Measurements from ENCODE around the gene ANGPT4. TPM values are rescaled to one million over a fixed set of nuclear protein-coding genes. Genes with fewer than 3 reads are reported as not detected.

The ANGPT4 gene
- total and polyA plus RNA-seq, 9 of the 15 experiments (the other 6 are each of a cell fraction or from before 2014, with no cell fraction given): not detected

DNA sequence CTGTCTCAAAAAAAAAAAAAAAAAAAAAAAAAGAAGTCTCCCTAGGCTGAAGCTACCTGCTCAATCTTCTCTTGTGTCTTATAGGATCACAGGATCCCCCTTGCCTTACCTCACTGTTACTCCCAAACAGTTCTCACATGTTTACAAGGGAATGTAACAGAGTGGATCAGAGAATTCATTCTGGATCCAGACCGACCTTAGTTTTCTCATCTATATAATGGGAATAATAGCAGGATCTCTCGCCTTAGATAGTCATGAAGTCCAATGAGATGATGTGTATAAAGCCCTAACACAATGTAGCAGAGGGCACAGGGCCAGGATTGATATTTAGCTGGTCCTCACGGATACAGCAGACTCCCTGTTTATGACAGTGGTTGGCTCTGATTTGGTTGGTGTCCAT is 84.9 kb downstream of the ANGPT4 start (continued):
- TF ChIP-seq, protein P1, sequence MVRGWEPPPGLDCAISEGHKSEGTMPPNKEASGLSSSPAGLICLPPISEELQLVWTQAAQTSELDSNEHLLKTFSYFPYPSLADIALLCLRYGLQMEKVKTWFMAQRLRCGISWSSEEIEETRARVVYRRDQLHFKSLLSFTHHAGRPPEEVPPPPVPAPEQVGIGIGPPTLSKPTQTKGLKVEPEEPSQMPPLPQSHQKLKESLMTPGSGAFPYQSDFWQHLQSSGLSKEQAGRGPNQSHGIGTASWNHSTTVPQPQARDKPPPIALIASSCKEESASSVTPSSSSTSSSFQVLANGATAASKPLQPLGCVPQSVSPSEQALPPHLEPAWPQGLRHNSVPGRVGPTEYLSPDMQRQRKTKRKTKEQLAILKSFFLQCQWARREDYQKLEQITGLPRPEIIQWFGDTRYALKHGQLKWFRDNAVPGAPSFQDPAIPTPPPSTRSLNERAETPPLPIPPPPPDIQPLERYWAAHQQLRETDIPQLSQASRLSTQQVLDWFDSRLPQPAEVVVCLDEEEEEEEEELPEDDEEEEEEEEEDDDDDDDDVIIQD (CRISPR knock-in tag; IDR thresholded peaks at IDR 0.05): no peak
- peak; percentile 74; the same call in 1 of the 2 replicates for TF ChIP-seq BCOR (IDR thresholded peaks at IDR 0.05)
- TF ChIP-seq BDP1 (IDR thresholded peaks at IDR 0.05; ENCODE audit: insufficient read depth, insufficient read length): no peak
- TF ChIP-seq MAFG (tag; conservative IDR thresholded peaks at IDR 0.05): no peak
- no peak for TF ChIP-seq TAF9B (IDR thresholded peaks at IDR 0.05; ENCODE audit: partially characterized antibody)
- TF ChIP-seq, protein P2, sequence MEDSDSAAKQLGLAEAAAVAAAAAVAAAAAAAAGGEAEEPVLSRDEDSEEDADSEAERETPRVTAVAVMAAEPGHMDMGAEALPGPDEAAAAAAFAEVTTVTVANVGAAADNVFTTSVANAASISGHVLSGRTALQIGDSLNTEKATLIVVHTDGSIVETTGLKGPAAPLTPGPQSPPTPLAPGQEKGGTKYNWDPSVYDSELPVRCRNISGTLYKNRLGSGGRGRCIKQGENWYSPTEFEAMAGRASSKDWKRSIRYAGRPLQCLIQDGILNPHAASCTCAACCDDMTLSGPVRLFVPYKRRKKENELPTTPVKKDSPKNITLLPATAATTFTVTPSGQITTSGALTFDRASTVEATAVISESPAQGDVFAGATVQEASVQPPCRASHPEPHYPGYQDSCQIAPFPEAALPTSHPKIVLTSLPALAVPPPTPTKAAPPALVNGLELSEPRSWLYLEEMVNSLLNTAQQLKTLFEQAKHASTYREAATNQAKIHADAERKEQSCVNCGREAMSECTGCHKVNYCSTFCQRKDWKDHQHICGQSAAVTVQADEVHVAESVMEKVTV (CRISPR knock-in tag; IDR thresholded peaks at IDR 0.05): no peak
- TF ChIP-seq ZNF174 (CRISPR knock-in tag; IDR thresholded peaks at IDR 0.05): no peak
- no peak for TF ChIP-seq ZNF583 (CRISPR knock-in tag; IDR thresholded peaks at IDR 0.05)

DNA sequence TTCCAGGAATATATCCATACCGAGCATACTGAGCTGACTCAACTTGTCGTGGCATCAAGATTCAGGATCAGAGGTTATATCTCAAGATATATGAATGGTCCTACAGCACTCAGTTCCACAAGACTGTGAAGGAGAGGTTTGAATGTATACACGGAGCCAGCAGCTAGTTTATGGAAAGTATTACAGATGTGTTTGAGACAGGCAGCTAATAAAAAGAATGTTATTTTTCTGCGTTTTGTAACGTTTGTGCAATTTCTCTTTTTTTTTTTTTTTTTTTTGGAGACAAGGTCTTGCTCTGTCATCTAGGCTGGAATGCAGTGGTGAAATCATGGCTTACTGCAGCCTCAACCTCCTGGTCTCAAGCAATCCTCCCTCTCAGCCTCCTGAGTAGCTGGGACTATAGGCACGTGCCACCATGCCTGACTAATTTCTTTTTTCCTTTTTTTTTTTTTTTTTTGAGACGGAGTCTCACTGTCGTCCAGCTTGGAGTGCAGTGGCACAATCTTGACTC is 86.1 kb downstream of the ANGPT4 start:
- Histone ChIP-seq H3K79me2 (ENCODE audit: control insufficient read depth, insufficient read depth, low read length) (peaks cover 15% of the 10 kb centered on the region), H3K9me3 (replicated peaks; ENCODE audit: control insufficient read depth, insufficient read depth, low read depth, low read length) (peaks cover 9% of the 10 kb centered on the region), H3K27ac (ENCODE audit: extremely low read depth, low read depth, low read length) (peak overlapping the region; percentile 79), H3K4me1 (replicated peaks in 1 of 2; ENCODE audit: control insufficient read depth in 2 of 2, insufficient read depth in 2 of 2, low read length in 2 of 2) (peaks cover 19 to 34% of the 10 kb centered on the region in 2 experiments), H3K36me3 (ENCODE audit: control insufficient read depth, insufficient read depth, low read length) (no peaks in the 10 kb centered on the region), H3K27me3 (ENCODE audit: control insufficient read depth in 2 of 2, insufficient read depth in 2 of 2, low read length in 2 of 2) (no peaks in the 10 kb centered on the region), H4K20me1 (replicated peaks; ENCODE audit: control insufficient read depth, insufficient read depth, low read length) (no peaks in the 10 kb centered on the region), H2AFZ (ENCODE audit: low read depth, low read length) (peak overlapping the region; percentile 73), H3K9me1 (ENCODE audit: control insufficient read depth, insufficient read depth, low read length) (no peaks in the 10 kb centered on the region), H3K4me2 (ENCODE audit: insufficient read depth, low read length) (no peak overlapping the region), H3K9ac (ENCODE audit: insufficient read depth in 1 of 2, low read depth in 2 of 2, low read length in 2 of 2) (peak overlapping the region in 1 of 2 experiments; percentile 42; a peak in 1 of 4 replicates), H3K4me3 (no peak overlapping the region)
- FAIRE-seq (no peak), DNase-seq (ENCODE audit: extremely low read depth in 1 of 4, low spot score in 3 of 4) (no peak), ATAC-seq (no peak)
- ChIA-PET CTCF (ENCODE audit: low intra/inter-chr PET ratio) (no interaction called here), POLR2A (no interaction called here)
- no TSS peak for BruUV-seq (replicated peaks)
- in situ Hi-C loops (cut with MboI): no loop called here
- 20% methylated on average over 5 of the region's 8 CpGs for WGBS (ENCODE audit: insufficient coverage, low coverage, missing lambda C conversion rate)
- 0 out of 2 replicates have a peak, but pooled peaks have one; percentile 15 for TF ChIP-seq SP1 (CRISPR knock-in tag; IDR thresholded peaks at IDR 0.05)
- no peak for TF ChIP-seq JUNB (CRISPR knock-in tag; conservative IDR thresholded peaks at IDR 0.05)
- peak; percentile 25; the same call in 1 of the 2 replicates for TF ChIP-seq ZNF384 (IDR thresholded peaks at IDR 0.05; ENCODE audit: low read depth, low read length)
- TF ChIP-seq, protein P3, sequence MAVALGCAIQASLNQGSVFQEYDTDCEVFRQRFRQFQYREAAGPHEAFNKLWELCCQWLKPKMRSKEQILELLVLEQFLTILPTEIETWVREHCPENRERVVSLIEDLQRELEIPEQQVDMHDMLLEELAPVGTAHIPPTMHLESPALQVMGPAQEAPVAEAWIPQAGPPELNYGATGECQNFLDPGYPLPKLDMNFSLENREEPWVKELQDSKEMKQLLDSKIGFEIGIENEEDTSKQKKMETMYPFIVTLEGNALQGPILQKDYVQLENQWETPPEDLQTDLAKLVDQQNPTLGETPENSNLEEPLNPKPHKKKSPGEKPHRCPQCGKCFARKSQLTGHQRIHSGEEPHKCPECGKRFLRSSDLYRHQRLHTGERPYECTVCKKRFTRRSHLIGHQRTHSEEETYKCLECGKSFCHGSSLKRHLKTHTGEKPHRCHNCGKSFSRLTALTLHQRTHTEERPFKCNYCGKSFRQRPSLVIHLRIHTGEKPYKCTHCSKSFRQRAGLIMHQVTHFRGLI (CRISPR knock-in tag; IDR thresholded peaks at IDR 0.05): no peak
- TF ChIP-seq BHLHE40 (IDR thresholded peaks at IDR 0.05; ENCODE audit: low read length): 0 out of 2 replicates have a peak, but pooled peaks have one; percentile 34
- intact Hi-C loops (cut with micrococcal nuclease): no loop called here

Measured in K562 (cell line).